Hematopoietic multipotent progenitor cell treated with erythropoietin and hydrocortisone succinate and interleukin-3 and kit ligand, for 8 days (in vitro differentiated cells): Measurements from ENCODE around the gene RPS19.
A peak's percentile ranks its signal among the peaks of the same experiment; 100 is the strongest.
"Not testable (repeated sequence)": the region's sequence is repeated elsewhere in the genome, so short reads cannot be mapped to it uniquely, and the experiment has no call there.

Experiments
- DNase-seq: peaks from one replicate; pipeline ENCODE4 v3.0.0-alpha.2; 2015

RPS19 gene

GRCh38 chr19:41861116-41861768 is 1.2 kb downstream of the RPS19 start:
- DNase-seq, result peak; percentile 21

GRCh38 chr19:41861846-41862245 is 1.8 kb downstream of the RPS19 start:
- DNase-seq, result no peak

- DNase-seq, result no peak
Measured at GRCh38 chr19:41862445-41862986, 2.5 kb downstream of the RPS19 start.

- no peak for DNase-seq
Measured at GRCh38 chr19:41863209-41863931, 3.3 kb downstream of the RPS19 start.

- no peak for DNase-seq
Measured at GRCh38 chr19:41864374-41864773, 4.3 kb downstream of the RPS19 start.

- DNase-seq, result no peak
Measured at GRCh38 chr19:41866284-41866683, 6.2 kb downstream of the RPS19 start.

- DNase-seq, result no peak
Measured at GRCh38 chr19:41868120-41868988, 8.3 kb downstream of the RPS19 start.

GRCh38 chr19:41868989-41869300 is 8.9 kb downstream of the RPS19 start:
- no peak for DNase-seq

- no peak for DNase-seq
Measured at GRCh38 chr19:41869374-41869955, 9.4 kb downstream of the RPS19 start.

GRCh38 chr19:41870401-41870873 is 10.4 kb downstream of the RPS19 start:
- peak; percentile 45 for DNase-seq

- peak; percentile 20 for DNase-seq
Measured at GRCh38 chr19:41871573-41872383, 11.7 kb downstream of the RPS19 start.

GRCh38 chr19:41872384-41872774 is 12.3 kb downstream of the RPS19 start:
- peak; percentile 30 for DNase-seq

GRCh38 chr19:41872775-41873647 is 13.0 kb downstream of the RPS19 start:
- peak; percentile 74 for DNase-seq

- not testable (repeated sequence) for DNase-seq
Measured at GRCh38 chr19:41875973-41876372, 15.9 kb downstream of the RPS19 start.

GRCh38 chr19:41876847-41877832 is 17.1 kb downstream of the RPS19 start, which contains the start of gene CD79A:
Gene CD79A, plus strand, starts transcription at chr19:41877279. Its CDS starts 26 bp downstream, at chr19:41877305.
- no peak for DNase-seq

GRCh38 chr19:41877916-41878905 is 18.2 kb downstream of the RPS19 start:
- DNase-seq, result no peak

GRCh38 chr19:41879080-41879479 is 19.0 kb downstream of the RPS19 start:
- no peak for DNase-seq

- DNase-seq, result no peak
Measured at GRCh38 chr19:41879670-41880328, 19.7 kb downstream of the RPS19 start.
